ENCODE measurements around the gene FAM98B. TPM values are rescaled to one million over a fixed set of nuclear protein-coding genes. Genes with fewer than 3 reads are reported as not detected.

The FAM98B gene
- total and polyA plus RNA-seq, 9 of the 15 experiments (the other 6 are each of a cell fraction or from before 2014, with no cell fraction given), result 3.1 to 42.0 (median 9.4) TPM

- BruUV-seq (replicated peaks), result no TSS peak
- in situ Hi-C loops (cut with MboI) (loop anchor here (10.0 kb wide), 1 partner anchor 223 kb away; no protein-coding TSS in a partner anchor), intact Hi-C loops (cut with micrococcal nuclease) (loop anchor here (10.0 kb wide), 1 partner anchor 93 kb away; the partner anchor contains the start of gene RASGRP1)
- DNase-seq (ENCODE audit: extremely low read depth in 1 of 4, low spot score in 3 of 4) (no peak), FAIRE-seq (no peak), ATAC-seq (no peak)
- H3K79me2 ChIP-seq (ENCODE audit: control insufficient read depth, insufficient read depth, low read length), result no peaks in the 10 kb centered on the region
- no peak overlapping the region for H3K9ac ChIP-seq (ENCODE audit: insufficient read depth in 1 of 2, low read depth in 2 of 2, low read length in 2 of 2)
- ChIA-PET CTCF (ENCODE audit: low intra/inter-chr PET ratio) (no interaction called here), POLR2A (interaction anchor here (1.8 to 2.4 kb wide), 2 partner anchors 9 to 18 kb away, joined by 5 to 9 read pairs; partner anchors contain the start of gene FAM98B)
- H3K27me3 ChIP-seq (ENCODE audit: control insufficient read depth in 2 of 2, insufficient read depth in 2 of 2, low read length in 2 of 2), result no peaks in the 10 kb centered on the region
- WGBS (ENCODE audit: insufficient coverage, low coverage, missing lambda C conversion rate), result 98% methylated on average over 2 of the region's 2 CpGs
- no peak overlapping the region for H3K27ac ChIP-seq (ENCODE audit: extremely low read depth, low read depth, low read length)
- H2AFZ ChIP-seq (ENCODE audit: low read depth, low read length), result no peak overlapping the region
- no peaks in the 10 kb centered on the region for H3K4me1 ChIP-seq (replicated peaks in 1 of 2; ENCODE audit: control insufficient read depth in 2 of 2, insufficient read depth in 2 of 2, low read length in 2 of 2)
- H3K36me3 ChIP-seq (ENCODE audit: control insufficient read depth, insufficient read depth, low read length), result peaks cover 66% of the 10 kb centered on the region
- H3K9me3 ChIP-seq (replicated peaks; ENCODE audit: control insufficient read depth, insufficient read depth, low read depth, low read length), result no peaks in the 10 kb centered on the region
- H3K4me2 ChIP-seq (ENCODE audit: insufficient read depth, low read length), result no peak overlapping the region
- no peak overlapping the region for H3K4me3 ChIP-seq
- H3K9me1 ChIP-seq (ENCODE audit: control insufficient read depth, insufficient read depth, low read length), result no peaks in the 10 kb centered on the region
- no peak for TF ChIP-seq CEBPG (CRISPR knock-in tag; IDR thresholded peaks at IDR 0.05)
- peak in 1 of 2 experiments; percentile 83; a peak in 3 of 4 replicates for TF ChIP-seq CEBPG (tag; conservative IDR thresholded peaks at IDR 0.05 in 1 of 2, IDR thresholded peaks at IDR 0.05 in 1 of 2)
- peak; percentile 75 for TF ChIP-seq CEBPB (tag; IDR thresholded peaks at IDR 0.05)
- no peak for TF ChIP-seq IRF2 (CRISPR knock-in tag; IDR thresholded peaks at IDR 0.05)
- no peaks in the 10 kb centered on the region for H4K20me1 ChIP-seq (replicated peaks; ENCODE audit: control insufficient read depth, insufficient read depth, low read length)
These were observed 18.0 kb downstream of the FAM98B start for GRCh38 chr15:38471974-38472373.

GRCh38 chr15:38474155-38474757, 20.3 kb downstream of the FAM98B start:
- POLR2A ChIA-PET, result interaction anchor here (1.1 kb wide), 1 partner anchor 19 kb away, joined by 4 read pairs; no protein-coding TSS in a partner anchor
- ATAC-seq, result peak; percentile 92
- no peaks in the 10 kb centered on the region for H3K9me1 ChIP-seq (ENCODE audit: control insufficient read depth, insufficient read depth, low read length)
- H3K27me3 ChIP-seq (ENCODE audit: control insufficient read depth in 2 of 2, insufficient read depth in 2 of 2, low read length in 2 of 2), result no peaks in the 10 kb centered on the region
- CTCF ChIA-PET (ENCODE audit: low intra/inter-chr PET ratio), result interaction anchor here (0.5 to 1.4 kb wide), 8 partner anchors 69 to 1471 kb away, joined by 3 to 6 read pairs (median 3); partner anchors contain the start of gene RASGRP1
- 75% methylated on average over 4 of the region's 4 CpGs for WGBS (ENCODE audit: insufficient coverage, low coverage, missing lambda C conversion rate)
- H3K9ac ChIP-seq (ENCODE audit: insufficient read depth in 1 of 2, low read depth in 2 of 2, low read length in 2 of 2), result no peak overlapping the region
- H3K79me2 ChIP-seq (ENCODE audit: control insufficient read depth, insufficient read depth, low read length), result no peaks in the 10 kb centered on the region
- no peak overlapping the region for H3K27ac ChIP-seq (ENCODE audit: extremely low read depth, low read depth, low read length)
- intact Hi-C loops (cut with micrococcal nuclease) (loop anchor here (1.0 to 10.0 kb wide), 4 partner anchors 34 to 209 kb away; partner anchors contain the start of gene RASGRP1), in situ Hi-C loops (cut with MboI) (loop anchor here (10.0 kb wide), 1 partner anchor 221 kb away; no protein-coding TSS in a partner anchor)
- no peaks in the 10 kb centered on the region for H3K4me1 ChIP-seq (replicated peaks in 1 of 2; ENCODE audit: control insufficient read depth in 2 of 2, insufficient read depth in 2 of 2, low read length in 2 of 2)
- no TSS peak for BruUV-seq (replicated peaks)
- no peak overlapping the region for H3K4me2 ChIP-seq (ENCODE audit: insufficient read depth, low read length)
- H3K4me3 ChIP-seq, result no peak overlapping the region
- H2AFZ ChIP-seq (ENCODE audit: low read depth, low read length), result no peak overlapping the region
- FAIRE-seq, result peak; percentile 95
- DNase-seq (ENCODE audit: extremely low read depth in 1 of 4, low spot score in 3 of 4), result peak; percentile 35 to 58 (median 48)
- H3K9me3 ChIP-seq (replicated peaks; ENCODE audit: control insufficient read depth, insufficient read depth, low read depth, low read length), result no peaks in the 10 kb centered on the region
- peaks cover 74% of the 10 kb centered on the region for H3K36me3 ChIP-seq (ENCODE audit: control insufficient read depth, insufficient read depth, low read length)
- no peaks in the 10 kb centered on the region for H4K20me1 ChIP-seq (replicated peaks; ENCODE audit: control insufficient read depth, insufficient read depth, low read length)
- TF ChIP-seq HMGN3 (IDR thresholded peaks at IDR 0.05; ENCODE audit: borderline replicate concordance, extremely low read depth, insufficient read length, low read depth, low read length) (no peak), EHMT2 (IDR thresholded peaks at IDR 0.05) (no peak), GABPB1 (CRISPR knock-in tag; IDR thresholded peaks at IDR 0.05) (no peak)
